Measurements from ENCODE around the gene RASD2. TPM values are rescaled to one million over a fixed set of nuclear protein-coding genes. Genes with fewer than 3 reads are reported as not detected.

Gene RASD2
- total RNA-seq, 1 donor from 2014 or later = 0.16 TPM

- TF ChIP-seq CTCF (IDR thresholded peaks at IDR 0.05; ENCODE audit: insufficient read depth, low read depth, low read length) (no peak), EZH2 (IDR thresholded peaks at IDR 0.05; ENCODE audit: insufficient read depth, low read length) (no peak)
- Mint-ChIP-seq H3K36me3 (ENCODE audit: low read depth, unreplicated experiment) (no peaks in the 10 kb centered on the region), H3K4me3 (ENCODE audit: unreplicated experiment) (no peak overlapping the region), H3K4me1 (ENCODE audit: low read depth, unreplicated experiment) (no peaks in the 10 kb centered on the region), H3K27ac (ENCODE audit: unreplicated experiment) (no peak overlapping the region), H3K9me3 (ENCODE audit: unreplicated experiment) (peaks cover 4% of the 10 kb centered on the region), H3K27me3 (ENCODE audit: low read depth, unreplicated experiment) (peaks cover 81% of the 10 kb centered on the region)
- Histone ChIP-seq H3K9ac (ENCODE audit: low read length) (no peak overlapping the region), H3K4me2 (ENCODE audit: low read length) (no peak overlapping the region), H3K4me1 (ENCODE audit: insufficient read depth, low read length) (peaks cover 7% of the 10 kb centered on the region), H3K79me2 (ENCODE audit: insufficient read depth, low read length) (no peaks in the 10 kb centered on the region), H4K20me1 (ENCODE audit: insufficient read depth, low read length) (no peaks in the 10 kb centered on the region), H3K36me3 (ENCODE audit: insufficient read depth, low read length) (no peaks in the 10 kb centered on the region), H2AFZ (ENCODE audit: low read depth, low read length) (no peak overlapping the region), H3K27ac (ENCODE audit: low read depth, low read length) (no peak overlapping the region), H3K9me3 (ENCODE audit: insufficient read depth, low read depth, low read length) (no peaks in the 10 kb centered on the region), H3K4me3 (ENCODE audit: insufficient read depth, low read depth, low read length) (no peak overlapping the region), H3K27me3 (ENCODE audit: insufficient read depth, low read length) (peaks cover 17% of the 10 kb centered on the region)
- DNase-seq (ENCODE audit: low read depth) (no peak), FAIRE-seq (no peak)
Measured at GRCh38 chr22:35547987-35548721, 7.5 kb downstream of the RASD2 start.

GRCh38 chr22:35548722-35549112 is 8.1 kb downstream of the RASD2 start:
- Histone ChIP-seq H3K9me3 (ENCODE audit: insufficient read depth, low read depth, low read length) (no peaks in the 10 kb centered on the region), H3K27me3 (ENCODE audit: insufficient read depth, low read length) (peaks cover 11% of the 10 kb centered on the region), H3K4me3 (ENCODE audit: insufficient read depth, low read depth, low read length) (no peak overlapping the region), H3K27ac (ENCODE audit: low read depth, low read length) (no peak overlapping the region), H3K9ac (ENCODE audit: low read length) (no peak overlapping the region), H2AFZ (ENCODE audit: low read depth, low read length) (no peak overlapping the region), H4K20me1 (ENCODE audit: insufficient read depth, low read length) (no peaks in the 10 kb centered on the region), H3K4me1 (ENCODE audit: insufficient read depth, low read length) (peaks cover 7% of the 10 kb centered on the region), H3K79me2 (ENCODE audit: insufficient read depth, low read length) (no peaks in the 10 kb centered on the region), H3K36me3 (ENCODE audit: insufficient read depth, low read length) (no peaks in the 10 kb centered on the region), H3K4me2 (ENCODE audit: low read length) (peak overlapping the region; percentile 13)
- no peak for FAIRE-seq
- H3K4me1 Mint-ChIP-seq (ENCODE audit: low read depth, unreplicated experiment) = no peaks in the 10 kb centered on the region
- H3K4me3 Mint-ChIP-seq (ENCODE audit: unreplicated experiment) = no peak overlapping the region
- H3K27ac Mint-ChIP-seq (ENCODE audit: unreplicated experiment) = no peak overlapping the region
- H3K9me3 Mint-ChIP-seq (ENCODE audit: unreplicated experiment) = peaks cover 4% of the 10 kb centered on the region
- no peaks in the 10 kb centered on the region for H3K36me3 Mint-ChIP-seq (ENCODE audit: low read depth, unreplicated experiment)
- TF ChIP-seq EZH2 (IDR thresholded peaks at IDR 0.05; ENCODE audit: insufficient read depth, low read length) = no peak
- no peak for TF ChIP-seq CTCF (IDR thresholded peaks at IDR 0.05; ENCODE audit: insufficient read depth, low read depth, low read length)
- peaks cover 77% of the 10 kb centered on the region for H3K27me3 Mint-ChIP-seq (ENCODE audit: low read depth, unreplicated experiment)
- DNase-seq (ENCODE audit: low read depth) = no peak

- H3K9me3 ChIP-seq (ENCODE audit: insufficient read depth, low read depth, low read length) = no peaks in the 10 kb centered on the region
- H3K4me3 ChIP-seq (ENCODE audit: insufficient read depth, low read depth, low read length) = no peak overlapping the region
- no peaks in the 10 kb centered on the region for H3K79me2 ChIP-seq (ENCODE audit: insufficient read depth, low read length)
- peak overlapping the region; percentile 5 for H2AFZ ChIP-seq (ENCODE audit: low read depth, low read length)
- H3K36me3 ChIP-seq (ENCODE audit: insufficient read depth, low read length) = no peaks in the 10 kb centered on the region
- Mint-ChIP-seq H3K4me3 (ENCODE audit: unreplicated experiment) (no peak overlapping the region), H3K9me3 (ENCODE audit: unreplicated experiment) (peaks cover 4% of the 10 kb centered on the region), H3K4me1 (ENCODE audit: low read depth, unreplicated experiment) (no peaks in the 10 kb centered on the region), H3K27ac (ENCODE audit: unreplicated experiment) (no peak overlapping the region), H3K36me3 (ENCODE audit: low read depth, unreplicated experiment) (no peaks in the 10 kb centered on the region), H3K27me3 (ENCODE audit: low read depth, unreplicated experiment) (peaks cover 78% of the 10 kb centered on the region)
- no peak for DNase-seq (ENCODE audit: low read depth)
- no peaks in the 10 kb centered on the region for H4K20me1 ChIP-seq (ENCODE audit: insufficient read depth, low read length)
- TF ChIP-seq CTCF (IDR thresholded peaks at IDR 0.05; ENCODE audit: insufficient read depth, low read depth, low read length) = no peak
- TF ChIP-seq EZH2 (IDR thresholded peaks at IDR 0.05; ENCODE audit: insufficient read depth, low read length) = no peak
- peaks cover 8% of the 10 kb centered on the region for H3K4me1 ChIP-seq (ENCODE audit: insufficient read depth, low read length)
- H3K4me2 ChIP-seq (ENCODE audit: low read length) = peak overlapping the region; percentile 13
- H3K27ac ChIP-seq (ENCODE audit: low read depth, low read length) = no peak overlapping the region
- H3K27me3 ChIP-seq (ENCODE audit: insufficient read depth, low read length) = peaks cover 7% of the 10 kb centered on the region
- no peak for FAIRE-seq
- H3K9ac ChIP-seq (ENCODE audit: low read length) = no peak overlapping the region
Measured at GRCh38 chr22:35549328-35549727, 8.7 kb downstream of the RASD2 start.

All from astrocyte (in vitro differentiated cells and primary cell).